Tibial nerve (tissue), 4 donors: ENCODE results near the gene HERC3. TPM values are rescaled to one million over a fixed set of nuclear protein-coding genes. Genes with fewer than 3 reads are reported as not detected.

Experiments used
- DNase-seq, 2 donors: peaks; one replicate each; pipeline ENCODE4 v3.0.0-alpha.2; 2019; ENCODE audit warnings: low spot score in 2 of 2
- H3K27ac ChIP-seq, 4 donors: fragments of 200-600 bp; sonication (generic) in 3 of 4; one replicate each; pipeline ENCODE4 v1.5.1; 2017 to 2019; ENCODE audit warnings: mild to moderate bottlenecking in 1 of 4
- H3K27me3 ChIP-seq, 2 donors: fragments of 200-600 bp; sonication (generic) in 1 of 2; one replicate each; pipeline versions ENCODE4 v1.5.1 to v1.6.0; 2017 to 2019
- H3K36me3 ChIP-seq, 3 donors: fragments of 200-600 bp; sonication (generic); one replicate each; pipeline ENCODE4 v1.5.1; 2018 to 2019
- H3K4me1 ChIP-seq, 4 donors: fragments of 200-600 bp; sonication (generic) in 3 of 4; one replicate each; pipeline ENCODE4 v1.5.1; 2017 to 2019
- H3K4me3 ChIP-seq, 4 donors: fragments of 200-600 bp; sonication (generic) in 3 of 4; one replicate each; pipeline ENCODE4 v1.5.1; 2017 to 2019; ENCODE audit warnings: mild to moderate bottlenecking in 1 of 4, moderate library complexity in 1 of 4
- H3K9me3 ChIP-seq, 4 donors: fragments of 200-600 bp; sonication (generic) in 3 of 4; one replicate each; pipeline ENCODE4 v1.5.1; 2017 to 2019
- EP300 ChIP-seq, 2 donors: sonication (generic); formaldehyde crosslinking; IDR thresholded peaks; one replicate each; pipeline ENCODE4 v1.6.1; 2017; ENCODE audit warnings: antibody characterized with exemption in 2 of 2, mild to moderate bottlenecking in 1 of 2
- POLR2A ChIP-seq, 2 donors: fragments of 450-650 bp; IDR thresholded peaks; one replicate each; pipeline ENCODE4 v1.6.1; 2017; ENCODE audit warnings: antibody characterized with exemption in 2 of 2, mild to moderate bottlenecking in 2 of 2, moderate library complexity in 2 of 2
- WGBS, 2 donors: methylation state at CpG; one replicate each; pipeline ENCODE4 v1.1.5; 2018; 5-methylcytosine and 5-hydroxymethylcytosine counted together
- total RNA-seq, 4 donors: library from RNA; depleted of rRNA; stranded (reverse); fragments of >200 nt; gene quantifications; one replicate each; pipeline ENCODE4 v1.1.0, GENCODE V29; 2016
- TF ChIP-seq, protein P1 (sequence below), 5 experiments: fragments of 200-600 bp in 3 of 5; fragments of 450-650 bp in 2 of 5; sonication (generic) in 3 of 5; IDR thresholded peaks; one replicate each; pipeline ENCODE4 v1.5.1; 2016 to 2019; ENCODE audit warnings: antibody characterized with exemption in 5 of 5, mild to moderate bottlenecking in 3 of 5, moderate library complexity in 2 of 5

HERC3 gene
- total RNA-seq, 4 donors from 2014 or later = 30.0 to 61.0 (median 42.0) TPM

DNA sequence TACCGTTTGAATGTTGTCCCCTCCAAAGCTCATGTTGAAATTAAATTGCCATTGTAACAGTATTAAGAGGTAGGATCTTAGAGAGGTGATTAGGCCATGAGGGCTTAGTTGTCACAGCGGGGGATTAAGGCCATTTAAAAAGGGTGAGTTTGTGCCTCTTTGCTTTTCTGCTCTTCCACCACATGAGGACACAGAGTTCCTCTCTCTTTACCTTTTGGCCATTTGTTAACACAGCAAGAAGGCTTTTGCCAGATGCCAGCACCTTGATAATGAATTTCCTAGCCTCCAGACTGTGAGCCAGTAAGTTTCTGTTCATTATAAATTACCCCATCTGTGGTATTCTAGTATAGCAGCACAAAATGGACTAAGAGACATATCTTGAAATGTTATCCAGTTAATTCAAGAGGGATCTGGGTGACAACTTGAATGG, 7.8 kb upstream of the HERC3 start:
- no peak overlapping the region for H3K27ac ChIP-seq
- H3K4me3 ChIP-seq = no peak overlapping the region
- WGBS, 2 donors = 76 to 87% methylated on average over 2 of the region's 2 CpGs
- no peaks in the 10 kb centered on the region for H3K27me3 ChIP-seq
- no peaks in the 10 kb centered on the region for H3K9me3 ChIP-seq
- no peak for DNase-seq
- TF ChIP-seq POLR2A (IDR thresholded peaks at IDR 0.05) (no peak), EP300 (IDR thresholded peaks at IDR 0.05) (no peak)
- TF ChIP-seq, protein P1, sequence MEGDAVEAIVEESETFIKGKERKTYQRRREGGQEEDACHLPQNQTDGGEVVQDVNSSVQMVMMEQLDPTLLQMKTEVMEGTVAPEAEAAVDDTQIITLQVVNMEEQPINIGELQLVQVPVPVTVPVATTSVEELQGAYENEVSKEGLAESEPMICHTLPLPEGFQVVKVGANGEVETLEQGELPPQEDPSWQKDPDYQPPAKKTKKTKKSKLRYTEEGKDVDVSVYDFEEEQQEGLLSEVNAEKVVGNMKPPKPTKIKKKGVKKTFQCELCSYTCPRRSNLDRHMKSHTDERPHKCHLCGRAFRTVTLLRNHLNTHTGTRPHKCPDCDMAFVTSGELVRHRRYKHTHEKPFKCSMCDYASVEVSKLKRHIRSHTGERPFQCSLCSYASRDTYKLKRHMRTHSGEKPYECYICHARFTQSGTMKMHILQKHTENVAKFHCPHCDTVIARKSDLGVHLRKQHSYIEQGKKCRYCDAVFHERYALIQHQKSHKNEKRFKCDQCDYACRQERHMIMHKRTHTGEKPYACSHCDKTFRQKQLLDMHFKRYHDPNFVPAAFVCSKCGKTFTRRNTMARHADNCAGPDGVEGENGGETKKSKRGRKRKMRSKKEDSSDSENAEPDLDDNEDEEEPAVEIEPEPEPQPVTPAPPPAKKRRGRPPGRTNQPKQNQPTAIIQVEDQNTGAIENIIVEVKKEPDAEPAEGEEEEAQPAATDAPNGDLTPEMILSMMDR (IDR thresholded peaks at IDR 0.05) = no peak
- H3K4me1 ChIP-seq = no peaks in the 10 kb centered on the region
- no peaks in the 10 kb centered on the region for H3K36me3 ChIP-seq

DNA sequence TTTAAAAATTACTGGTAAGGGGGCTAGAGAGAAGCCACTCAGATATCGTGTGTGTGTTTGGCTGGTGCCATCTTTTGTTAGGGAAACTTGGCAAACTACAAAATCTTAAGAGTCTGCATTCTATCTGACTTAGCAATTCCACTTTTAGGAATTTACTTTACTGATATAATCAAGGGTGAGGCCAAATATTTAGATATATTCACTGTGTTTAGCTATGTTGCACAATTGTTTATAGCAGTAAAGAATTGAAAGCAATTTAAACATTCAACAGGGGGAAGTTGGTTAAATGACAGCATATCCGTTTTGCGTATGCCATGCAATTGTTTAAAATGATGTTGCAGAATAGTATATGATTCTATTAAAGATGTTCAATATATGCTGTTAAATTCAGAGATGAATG, 6.4 kb upstream of the HERC3 start:
- no peaks in the 10 kb centered on the region for H3K36me3 ChIP-seq
- H3K9me3 ChIP-seq = no peaks in the 10 kb centered on the region
- H3K27ac ChIP-seq = no peak overlapping the region
- peaks cover 0 to 4% (median 0%) of the 10 kb centered on the region in 4 donors for H3K4me1 ChIP-seq
- no peak for TF ChIP-seq POLR2A (IDR thresholded peaks at IDR 0.05)
- TF ChIP-seq, protein P1 (IDR thresholded peaks at IDR 0.05) = no peak
- no peak for TF ChIP-seq EP300 (IDR thresholded peaks at IDR 0.05)
- no peak overlapping the region for H3K4me3 ChIP-seq
- WGBS, 2 donors = 90 to 91% methylated on average over 3 of the region's 3 CpGs
- no peaks in the 10 kb centered on the region for H3K27me3 ChIP-seq
- DNase-seq = no peak

DNA sequence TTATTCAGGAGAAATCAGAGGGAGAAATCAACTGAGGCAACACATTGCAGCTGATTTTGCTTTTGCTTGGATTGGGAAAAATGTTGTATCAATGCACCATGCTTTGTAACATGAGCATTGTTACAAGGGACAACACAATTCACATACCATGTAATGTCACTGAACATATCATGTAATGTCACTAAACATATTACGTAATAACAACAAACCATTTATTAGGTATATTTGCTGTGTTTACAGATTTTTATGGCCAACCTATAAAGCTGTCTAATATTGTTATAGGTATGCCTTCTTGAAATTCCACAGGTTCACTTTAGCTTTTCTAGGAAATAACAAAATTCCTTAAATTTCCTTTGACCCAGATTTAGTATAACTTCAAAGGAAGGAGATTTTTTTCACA, 5.0 kb upstream of the HERC3 start:
- Histone ChIP-seq H3K9me3 (no peaks in the 10 kb centered on the region), H3K27me3 (no peaks in the 10 kb centered on the region), H3K4me3 (no peak overlapping the region), H3K4me1 (peaks cover 0 to 11% (median 0%) of the 10 kb centered on the region in 4 donors), H3K36me3 (no peaks in the 10 kb centered on the region), H3K27ac (no peak overlapping the region)
- no peak for TF ChIP-seq POLR2A (IDR thresholded peaks at IDR 0.05)
- TF ChIP-seq, protein P1 (IDR thresholded peaks at IDR 0.05) = no peak
- TF ChIP-seq EP300 (IDR thresholded peaks at IDR 0.05) = no peak
- WGBS, 2 donors = 96 to 100% methylated on average over 1 of the region's 1 CpG
- no peak for DNase-seq

DNA sequence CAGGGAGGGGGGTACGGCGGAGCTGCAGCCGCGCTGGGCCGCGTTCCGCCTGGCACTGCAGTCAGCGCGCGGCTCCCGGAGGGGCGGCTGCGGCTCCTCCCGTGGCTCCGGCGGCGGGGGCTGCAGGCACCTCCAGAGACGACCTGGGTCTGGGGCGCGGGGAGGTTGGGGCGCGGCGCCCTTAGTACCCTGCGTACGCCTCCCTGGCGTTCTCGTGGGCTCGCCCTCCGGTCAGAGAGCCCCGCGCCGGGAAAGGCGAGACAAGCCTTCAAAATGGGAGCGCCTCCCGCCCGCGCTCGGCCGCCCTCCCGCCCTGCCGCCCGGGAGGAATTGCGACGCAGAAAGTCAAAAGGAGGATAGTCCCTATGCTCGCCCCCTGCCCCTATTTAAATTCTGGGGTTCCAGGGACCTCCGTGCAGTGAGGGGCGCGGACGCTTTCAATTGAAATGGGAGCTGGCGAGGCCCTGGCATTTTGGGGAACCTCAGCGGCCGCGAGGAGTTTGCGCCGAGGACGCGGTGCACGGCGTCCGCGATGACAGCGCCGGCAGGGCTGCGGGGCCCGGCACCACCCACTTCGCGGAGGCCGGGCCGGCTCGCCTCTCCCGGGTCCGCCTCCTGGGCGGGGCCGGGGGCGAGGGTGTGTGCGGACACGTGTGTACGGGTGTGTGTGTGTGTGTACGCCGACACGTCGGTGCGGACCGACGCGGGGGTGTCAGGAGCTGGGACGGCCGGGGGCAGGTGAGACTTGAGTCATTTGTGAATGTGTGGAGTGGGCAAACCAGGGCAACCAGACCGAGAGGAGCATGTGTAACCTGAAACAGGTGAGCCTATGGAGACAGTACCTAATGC, 544 bp downstream of the HERC3 start:
- peak overlapping the region; percentile 76 to 96 (median 82) for H3K4me3 ChIP-seq
- peaks cover 0 to 46% (median 3%) of the 10 kb centered on the region in 4 donors for H3K4me1 ChIP-seq
- no peaks in the 10 kb centered on the region for H3K27me3 ChIP-seq
- peaks cover 0 to 11% (median 0%) of the 10 kb centered on the region in 3 donors for H3K36me3 ChIP-seq
- WGBS, 2 donors = 0 to 1% methylated on average over 40 to 58 of the region's 89 CpGs
- TF ChIP-seq POLR2A (IDR thresholded peaks at IDR 0.05) = peak; percentile 25 to 57
- TF ChIP-seq, protein P1 (IDR thresholded peaks at IDR 0.05) = no peak
- TF ChIP-seq EP300 (IDR thresholded peaks at IDR 0.05) = peak in 1 of 2 donors; percentile 55
- no peaks in the 10 kb centered on the region for H3K9me3 ChIP-seq
- H3K27ac ChIP-seq = peak overlapping the region; percentile 83 to 98 (median 90)
- DNase-seq = peak; percentile 61 to 62

DNA sequence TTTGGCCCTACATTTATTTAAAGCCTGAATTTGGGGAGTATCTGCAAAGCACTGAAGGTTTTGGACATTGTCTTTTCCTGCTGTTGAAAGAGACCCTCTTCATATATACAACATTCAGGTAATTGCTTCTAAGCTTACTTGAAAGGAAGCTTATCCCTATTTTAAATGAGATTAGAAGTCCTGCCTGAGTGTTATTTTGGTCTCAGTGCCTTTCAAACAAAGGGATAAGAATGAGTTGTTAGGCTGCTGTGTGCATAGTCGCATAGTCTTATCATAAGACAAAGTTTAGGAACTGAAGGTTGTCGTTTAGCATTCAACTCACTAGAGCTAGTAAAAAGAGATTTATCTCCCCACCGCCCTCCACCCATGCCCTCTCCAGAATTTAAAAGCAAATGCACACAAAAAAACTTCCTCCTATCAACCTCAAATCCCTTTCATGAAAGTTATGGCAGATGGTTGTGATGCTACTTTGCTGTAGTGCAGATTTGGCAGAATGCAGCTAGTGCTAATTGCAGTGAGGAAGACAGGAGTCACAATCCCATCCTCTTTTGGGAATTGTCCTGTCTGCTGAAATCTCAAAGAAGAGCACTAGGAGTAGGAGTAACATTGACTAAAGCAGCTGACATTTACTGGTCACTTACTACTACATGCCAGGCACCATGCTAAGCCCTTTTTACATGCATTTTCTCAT, 5.8 kb downstream of the HERC3 start:
- WGBS, 2 donors = 62 to 81% methylated on average over 3 of the region's 3 CpGs
- Histone ChIP-seq H3K9me3 (no peaks in the 10 kb centered on the region), H3K36me3 (peaks cover 0 to 11% (median 0%) of the 10 kb centered on the region in 3 donors), H3K4me1 (peaks cover 0 to 64% (median 17%) of the 10 kb centered on the region in 4 donors), H3K4me3 (no peak overlapping the region), H3K27ac (peak overlapping the region in 1 of 4 donors; percentile 65), H3K27me3 (no peaks in the 10 kb centered on the region)
- no peak for TF ChIP-seq POLR2A (IDR thresholded peaks at IDR 0.05)
- no peak for TF ChIP-seq EP300 (IDR thresholded peaks at IDR 0.05)
- TF ChIP-seq, protein P1 (IDR thresholded peaks at IDR 0.05) = no peak
- no peak for DNase-seq
